GM21367 (cell line): ENCODE results near the gene COL6A6.

Experiments used
- ATAC-seq: cut with Tn5 transposase; IDR thresholded peaks from one replicate; pipeline ENCODE4 v1.9.1; 2021; ENCODE audit not compliant: unreplicated experiment

Gene COL6A6, protein sequence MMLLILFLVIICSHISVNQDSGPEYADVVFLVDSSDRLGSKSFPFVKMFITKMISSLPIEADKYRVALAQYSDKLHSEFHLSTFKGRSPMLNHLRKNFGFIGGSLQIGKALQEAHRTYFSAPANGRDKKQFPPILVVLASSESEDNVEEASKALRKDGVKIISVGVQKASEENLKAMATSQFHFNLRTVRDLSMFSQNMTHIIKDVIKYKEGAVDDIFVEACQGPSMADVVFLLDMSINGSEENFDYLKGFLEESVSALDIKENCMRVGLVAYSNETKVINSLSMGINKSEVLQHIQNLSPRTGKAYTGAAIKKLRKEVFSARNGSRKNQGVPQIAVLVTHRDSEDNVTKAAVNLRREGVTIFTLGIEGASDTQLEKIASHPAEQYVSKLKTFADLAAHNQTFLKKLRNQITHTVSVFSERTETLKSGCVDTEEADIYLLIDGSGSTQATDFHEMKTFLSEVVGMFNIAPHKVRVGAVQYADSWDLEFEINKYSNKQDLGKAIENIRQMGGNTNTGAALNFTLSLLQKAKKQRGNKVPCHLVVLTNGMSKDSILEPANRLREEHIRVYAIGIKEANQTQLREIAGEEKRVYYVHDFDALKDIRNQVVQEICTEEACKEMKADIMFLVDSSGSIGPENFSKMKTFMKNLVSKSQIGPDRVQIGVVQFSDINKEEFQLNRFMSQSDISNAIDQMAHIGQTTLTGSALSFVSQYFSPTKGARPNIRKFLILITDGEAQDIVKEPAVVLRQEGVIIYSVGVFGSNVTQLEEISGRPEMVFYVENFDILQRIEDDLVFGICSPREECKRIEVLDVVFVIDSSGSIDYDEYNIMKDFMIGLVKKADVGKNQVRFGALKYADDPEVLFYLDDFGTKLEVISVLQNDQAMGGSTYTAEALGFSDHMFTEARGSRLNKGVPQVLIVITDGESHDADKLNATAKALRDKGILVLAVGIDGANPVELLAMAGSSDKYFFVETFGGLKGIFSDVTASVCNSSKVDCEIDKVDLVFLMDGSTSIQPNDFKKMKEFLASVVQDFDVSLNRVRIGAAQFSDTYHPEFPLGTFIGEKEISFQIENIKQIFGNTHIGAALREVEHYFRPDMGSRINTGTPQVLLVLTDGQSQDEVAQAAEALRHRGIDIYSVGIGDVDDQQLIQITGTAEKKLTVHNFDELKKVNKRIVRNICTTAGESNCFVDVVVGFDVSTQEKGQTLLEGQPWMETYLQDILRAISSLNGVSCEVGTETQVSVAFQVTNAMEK (N-terminal part only)

DNA sequence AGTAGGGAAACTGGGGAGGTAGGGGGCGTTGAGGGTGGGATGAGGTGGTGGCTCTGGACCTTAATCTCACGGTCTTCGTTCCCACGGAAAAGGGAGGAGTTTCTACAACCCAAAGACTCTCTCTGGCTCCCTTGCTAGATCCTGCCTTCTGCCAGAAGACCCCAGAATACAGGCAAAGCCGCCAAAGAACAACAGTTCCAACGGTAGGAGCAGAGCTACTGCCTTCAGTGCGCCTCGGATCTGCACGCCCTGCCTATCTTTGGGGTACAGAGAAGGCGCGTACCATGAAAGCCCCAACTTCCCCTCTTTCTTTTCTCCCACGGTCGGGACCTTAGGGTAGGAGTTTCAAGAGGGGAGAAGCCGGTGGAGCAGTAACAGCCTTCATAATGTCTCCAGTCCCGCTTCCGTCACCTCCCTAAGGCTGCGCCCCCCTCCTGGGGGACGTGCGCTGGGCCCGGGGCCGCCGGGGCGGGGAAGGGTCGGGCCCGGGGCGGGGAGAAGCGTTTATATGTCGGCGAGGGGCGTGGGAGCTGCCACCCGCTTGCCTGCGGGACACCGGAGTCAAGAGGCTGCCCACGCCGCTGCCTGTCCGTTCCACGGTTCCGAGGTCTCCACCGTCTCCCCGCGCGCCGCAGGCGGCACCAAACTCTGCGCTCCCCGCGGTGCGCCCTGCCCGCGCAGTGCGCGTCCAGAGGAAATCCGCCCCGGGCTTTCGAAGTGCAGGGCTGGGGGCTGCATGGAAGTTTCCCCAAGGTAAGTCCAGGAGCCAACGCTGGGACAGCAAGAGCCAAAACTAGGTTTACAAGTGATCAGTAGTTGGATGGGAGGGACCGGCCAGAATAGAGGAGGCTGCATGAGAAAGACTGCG, at the start of gene COL6A6:
Gene COL6A6 (plus strand): TSS at position 533 of the 868 bp plus-strand sequence. CDS start 43,188 bp downstream, outside the sequence.
- no peak for ATAC-seq

DNA sequence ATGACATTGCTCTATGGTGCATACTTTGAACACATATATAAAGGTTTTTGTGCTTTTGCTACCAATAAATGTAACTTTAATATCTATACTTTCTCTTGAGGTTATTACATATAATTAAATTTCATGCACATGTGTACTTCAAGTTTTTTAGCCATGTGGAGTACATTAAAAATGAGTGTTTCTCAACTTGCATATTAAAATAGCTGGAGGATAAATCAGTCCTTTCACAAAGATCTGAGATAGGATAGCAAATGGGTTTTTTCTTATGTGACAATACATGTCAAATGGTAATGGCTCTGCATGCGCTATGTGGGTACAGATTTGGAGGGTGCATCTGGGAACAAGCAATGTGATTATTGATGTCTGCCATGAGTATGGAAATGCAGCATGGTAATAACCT, 48.7 kb upstream of the COL6A6 start:
- ATAC-seq, result no peak

DNA sequence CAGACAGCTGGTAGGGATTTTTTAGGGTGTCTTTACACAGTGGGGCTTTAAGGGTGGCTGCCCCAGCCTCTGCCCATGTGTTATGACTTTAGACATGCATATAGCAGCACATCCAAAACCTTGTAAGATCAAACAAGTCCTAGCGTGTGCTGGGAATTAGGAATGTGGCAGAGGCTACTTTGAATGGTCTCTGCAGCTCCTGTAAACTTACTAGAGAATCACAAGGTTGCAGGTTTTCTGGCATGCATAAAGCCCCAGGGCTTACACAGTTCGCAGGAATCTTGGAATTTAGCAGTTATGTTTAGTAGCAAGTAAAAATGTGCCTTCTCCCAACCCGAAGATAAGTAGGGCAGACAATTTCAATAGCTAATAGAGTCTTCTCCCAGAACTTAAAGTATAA, 46.9 kb upstream of the COL6A6 start:
- ATAC-seq, result no peak

DNA sequence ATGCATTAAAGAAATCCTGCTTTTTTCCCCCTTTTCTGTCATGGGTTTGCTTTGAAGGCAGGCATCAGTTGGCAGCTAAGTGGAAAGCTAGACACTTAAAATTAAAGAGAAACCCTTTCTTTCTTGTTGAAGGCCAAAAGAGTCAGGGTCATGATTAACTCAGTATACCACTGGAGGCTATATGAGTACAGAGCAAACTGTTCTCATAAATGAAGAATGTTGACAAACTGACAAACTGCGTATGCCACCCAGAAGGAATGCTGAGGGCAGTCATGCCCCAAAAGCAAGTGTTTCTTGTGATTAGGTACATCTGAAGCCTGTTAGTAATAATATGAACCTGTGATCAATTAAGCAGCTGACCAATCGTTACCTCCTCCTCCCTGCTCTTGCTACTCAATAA, 43.6 kb upstream of the COL6A6 start:
- ATAC-seq, result no peak

DNA sequence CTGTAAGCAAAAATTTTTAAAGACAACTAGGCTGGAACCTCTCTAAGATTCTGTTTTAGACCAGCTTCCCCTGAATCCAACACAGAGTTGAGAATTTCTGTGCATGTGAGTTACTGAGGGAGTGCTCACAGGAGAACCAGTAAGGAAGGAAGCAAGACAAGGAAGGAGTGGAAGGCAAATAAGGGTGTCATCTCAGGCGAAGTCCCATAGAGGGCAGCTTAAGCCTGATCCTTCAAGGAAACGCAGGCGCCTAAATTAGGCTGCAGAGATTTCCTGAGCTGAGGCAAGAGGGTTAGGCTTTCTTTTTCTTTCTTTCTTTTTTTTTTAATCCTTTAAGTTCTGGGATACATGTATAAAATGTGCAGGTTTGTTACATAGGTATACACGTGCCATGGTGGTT, 36.2 kb upstream of the COL6A6 start:
- no peak for ATAC-seq

DNA sequence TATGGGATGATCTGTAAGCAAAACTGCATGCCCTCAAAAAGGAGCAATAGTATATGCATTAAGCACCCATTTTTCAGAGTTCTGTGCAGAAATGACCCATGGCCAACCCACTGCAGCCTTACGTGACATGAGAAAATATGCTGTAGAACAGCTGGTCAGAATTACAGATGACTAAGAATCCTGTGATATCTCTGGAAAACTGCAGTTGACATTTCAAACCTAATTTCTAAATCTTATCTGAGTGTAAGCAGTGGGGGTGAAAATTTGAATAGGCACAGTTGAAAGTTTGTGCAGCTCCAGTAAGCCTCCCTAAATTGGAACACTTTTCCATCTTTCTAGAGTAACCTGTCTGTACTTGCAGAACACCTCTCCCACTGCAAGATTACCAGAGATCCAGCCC, 28.7 kb upstream of the COL6A6 start:
- no peak for ATAC-seq

DNA sequence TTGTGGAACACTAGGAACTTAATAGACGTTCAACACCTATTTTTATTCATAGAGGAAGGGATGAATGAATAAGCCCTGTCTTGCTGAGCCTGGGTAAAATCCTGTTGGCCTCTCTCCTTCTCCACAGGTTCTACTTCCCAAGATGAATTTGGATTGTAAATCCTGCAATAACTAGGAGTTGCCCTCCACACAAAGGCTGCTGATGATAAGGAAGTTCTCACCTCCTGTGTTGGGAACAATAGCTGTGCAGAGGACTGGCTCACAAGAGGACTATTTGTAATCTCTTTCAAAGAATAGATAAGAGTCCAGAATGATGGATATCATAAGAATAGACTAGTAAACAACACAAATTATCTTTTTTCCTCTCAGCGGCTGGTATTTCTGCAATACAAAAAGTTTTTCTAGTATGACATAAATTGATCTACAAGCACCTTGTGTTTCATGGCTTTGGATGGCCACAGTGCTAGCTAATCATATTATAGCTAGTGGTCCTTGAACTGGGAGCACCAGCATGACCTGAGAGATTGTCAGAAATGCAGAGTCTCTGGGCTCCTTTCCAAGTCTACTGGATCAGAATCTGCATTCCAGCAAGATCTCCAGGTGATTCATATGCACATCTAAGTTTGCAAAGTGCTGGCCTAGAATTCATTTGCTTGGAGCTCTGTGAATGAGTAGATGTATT, 28.1 kb upstream of the COL6A6 start:
- no peak for ATAC-seq

DNA sequence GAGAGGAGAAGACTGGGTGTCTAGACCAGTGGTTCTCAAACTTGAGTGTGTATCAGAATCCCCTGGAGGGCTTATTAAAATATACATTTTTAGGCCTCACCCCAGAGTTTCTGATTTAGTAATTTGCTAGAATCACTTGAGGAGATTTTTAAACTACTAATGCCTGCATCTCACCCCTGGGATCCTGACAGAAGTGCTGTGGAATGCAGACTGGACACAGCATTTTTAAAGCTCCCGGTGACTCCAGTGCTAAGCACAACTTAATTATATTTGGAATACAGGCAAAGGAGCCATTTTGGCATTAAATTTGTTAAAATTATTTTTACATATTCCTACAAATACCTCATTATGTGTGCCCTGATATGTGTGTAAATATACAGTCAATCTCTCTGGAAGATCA, 26.7 kb upstream of the COL6A6 start:
- ATAC-seq, result no peak

DNA sequence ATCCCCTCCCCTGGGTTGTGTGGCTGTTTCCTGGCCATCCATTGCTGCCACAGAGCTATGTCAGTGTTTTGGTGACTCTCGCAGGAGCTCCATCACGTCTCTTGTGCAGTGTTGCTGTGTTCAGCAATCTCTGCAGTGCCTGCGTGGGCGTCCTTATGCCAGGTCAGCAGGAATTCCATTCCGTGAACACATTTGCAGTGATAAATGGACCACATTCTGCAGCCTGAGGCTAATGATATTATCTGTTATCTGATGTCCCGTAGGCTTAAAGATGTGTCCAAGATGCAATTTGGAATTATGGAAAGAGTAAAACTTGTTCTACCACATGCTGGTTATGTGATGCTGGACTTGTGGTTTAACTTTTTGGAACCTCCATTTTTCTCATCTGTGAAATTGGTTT, 25.5 kb upstream of the COL6A6 start:
- ATAC-seq, result no peak

DNA sequence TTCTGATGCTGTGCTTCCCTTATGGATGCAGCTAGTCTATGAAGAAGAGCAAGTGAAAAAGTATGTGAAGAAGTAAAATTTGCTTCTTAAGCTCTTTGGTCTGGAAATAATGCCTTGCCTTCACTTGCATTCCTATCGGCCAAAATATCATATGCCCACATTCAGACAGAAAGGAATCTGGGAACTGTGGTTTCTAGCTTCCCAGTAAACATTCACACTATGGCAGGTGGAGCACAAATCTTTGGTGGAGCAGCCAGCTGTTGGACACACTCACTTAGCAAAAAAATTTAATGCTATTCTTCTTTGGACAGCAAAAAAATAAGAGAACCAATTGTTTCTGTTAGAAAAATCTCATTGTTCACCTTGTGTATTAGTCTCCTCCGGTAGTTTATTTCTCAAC, 12.3 kb upstream of the COL6A6 start:
- ATAC-seq, result no peak

DNA sequence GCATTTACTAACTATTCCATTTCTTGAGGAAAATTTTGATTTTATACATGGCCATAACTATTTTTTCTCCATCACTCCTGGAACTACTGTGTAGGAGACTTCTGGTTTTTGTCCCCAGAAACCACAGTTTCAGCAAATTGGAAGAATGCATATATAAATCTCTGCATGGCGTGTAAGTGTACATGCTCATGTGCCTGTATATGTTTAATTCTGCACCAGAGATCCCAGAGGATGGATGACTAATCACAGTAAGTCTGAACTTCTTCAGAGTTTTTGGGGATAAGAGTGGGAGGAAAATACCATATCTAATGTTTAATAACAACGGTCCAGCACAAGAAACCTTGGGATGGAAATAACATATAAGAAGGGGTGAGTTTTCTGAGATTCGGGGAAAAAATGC, 10.9 kb upstream of the COL6A6 start:
- no peak for ATAC-seq

DNA sequence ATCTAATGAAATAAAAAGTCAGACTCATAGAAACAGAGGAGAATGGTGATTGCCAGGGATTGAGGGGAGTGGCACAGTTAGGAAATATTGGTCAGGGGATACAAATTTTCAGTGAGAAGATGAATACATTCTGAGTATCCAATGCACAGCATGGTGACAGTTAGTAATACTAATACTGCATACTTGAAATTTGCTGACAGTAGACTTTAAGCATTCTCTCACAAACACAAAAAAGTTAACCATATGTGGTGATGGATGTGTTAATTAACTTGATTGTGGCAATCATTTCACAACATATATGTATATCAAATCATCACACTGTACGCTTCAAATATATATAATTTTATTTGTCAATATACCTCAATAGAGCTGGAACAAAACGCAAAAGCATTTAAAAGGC, 9.2 kb upstream of the COL6A6 start:
- no peak for ATAC-seq

DNA sequence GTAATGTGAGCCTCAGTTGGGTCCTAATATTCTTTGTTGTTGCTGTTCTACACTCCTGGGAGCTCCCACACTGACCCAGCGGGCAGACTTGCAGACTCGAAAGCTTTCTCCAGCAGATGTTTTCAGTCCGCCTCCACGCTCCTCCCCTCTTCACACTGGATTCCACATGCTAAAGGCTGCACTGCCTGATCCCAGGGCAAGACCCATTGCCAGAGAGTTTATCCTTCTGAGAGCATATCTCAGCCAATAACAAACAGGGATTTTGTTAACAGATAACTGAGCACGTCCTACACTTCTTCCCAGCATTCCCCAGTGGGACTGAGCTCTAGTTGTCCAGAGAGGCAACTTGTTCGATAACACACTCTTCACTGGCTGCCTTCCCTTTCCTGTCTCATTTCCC, 8.0 kb upstream of the COL6A6 start:
- ATAC-seq, result no peak

DNA sequence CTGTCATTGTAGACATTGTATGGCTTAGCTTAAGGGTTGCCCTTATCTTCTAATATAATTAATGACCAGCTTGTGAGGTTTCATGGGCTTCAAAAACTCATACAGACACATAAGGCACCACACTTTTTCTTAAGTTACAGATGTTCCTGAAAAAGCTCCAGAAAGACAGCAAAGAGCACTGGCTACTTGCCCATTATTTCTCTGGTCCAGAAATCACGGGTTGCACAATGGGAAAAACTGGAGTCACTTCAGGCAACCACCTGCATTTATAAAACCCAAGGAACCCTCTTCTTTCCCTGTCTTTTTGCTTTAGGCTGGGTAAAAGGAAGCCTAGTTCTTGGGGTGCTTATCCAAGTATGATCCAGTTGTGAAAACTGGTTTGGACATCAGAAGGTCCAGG, 2.3 kb upstream of the COL6A6 start:
- no peak for ATAC-seq

DNA sequence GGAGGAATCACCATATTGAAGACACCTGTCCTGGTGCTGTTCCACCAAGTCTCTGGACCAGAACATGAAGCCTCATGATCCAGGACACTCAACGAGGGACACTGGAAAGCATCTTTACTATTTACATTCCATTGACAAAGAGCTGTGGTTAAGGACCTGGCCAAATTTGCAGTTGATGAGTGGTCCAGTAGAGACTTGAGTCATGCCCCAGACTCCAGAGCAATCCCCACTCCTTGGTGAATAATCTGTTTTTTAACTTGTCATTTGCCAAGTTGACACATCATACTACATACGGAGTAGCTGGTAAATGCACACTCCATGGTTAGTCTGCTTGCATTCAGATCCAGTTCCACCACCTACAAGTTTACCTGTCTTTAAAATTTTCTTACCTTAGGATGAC, 1.2 kb upstream of the COL6A6 start:
- ATAC-seq, result no peak

DNA sequence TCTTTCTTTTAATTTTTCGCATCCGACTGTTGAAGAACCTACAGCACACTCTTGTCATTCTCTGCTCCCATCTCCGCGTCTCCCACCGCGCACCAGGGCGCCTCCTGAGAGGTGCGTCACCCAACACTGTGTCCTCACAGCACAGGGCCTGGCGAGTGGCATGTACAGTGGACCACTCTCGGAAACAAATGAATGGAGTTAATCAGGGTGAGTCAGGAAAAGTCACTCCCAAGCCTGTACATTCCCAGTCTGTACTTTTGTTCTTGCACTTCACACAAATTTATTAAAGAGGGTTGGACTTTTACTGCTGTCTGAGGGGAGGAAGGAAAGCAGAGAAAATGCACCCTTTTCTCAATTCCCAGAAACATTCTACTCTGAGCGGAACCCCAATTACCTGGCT, 625 bp downstream of the COL6A6 start:
- no peak for ATAC-seq

DNA sequence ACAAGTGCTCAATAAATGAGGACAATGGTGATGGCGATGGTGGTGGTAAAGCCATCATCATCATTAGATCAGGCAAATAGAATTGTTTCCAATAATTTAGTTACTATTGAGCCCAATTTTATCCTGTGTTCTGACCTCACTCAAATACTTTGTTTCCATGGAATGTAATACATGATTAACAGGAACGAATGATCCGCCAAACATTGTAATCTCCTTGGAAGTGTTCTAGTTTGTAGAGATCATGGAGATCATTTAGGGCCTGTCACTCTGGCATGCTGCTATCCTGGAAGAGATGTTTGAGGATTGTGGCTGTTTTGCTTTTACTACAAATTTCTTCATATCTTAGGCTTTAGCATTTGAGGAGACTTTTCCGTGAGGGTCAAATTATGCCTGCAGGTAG, 2.8 kb downstream of the COL6A6 start:
- ATAC-seq, result no peak

DNA sequence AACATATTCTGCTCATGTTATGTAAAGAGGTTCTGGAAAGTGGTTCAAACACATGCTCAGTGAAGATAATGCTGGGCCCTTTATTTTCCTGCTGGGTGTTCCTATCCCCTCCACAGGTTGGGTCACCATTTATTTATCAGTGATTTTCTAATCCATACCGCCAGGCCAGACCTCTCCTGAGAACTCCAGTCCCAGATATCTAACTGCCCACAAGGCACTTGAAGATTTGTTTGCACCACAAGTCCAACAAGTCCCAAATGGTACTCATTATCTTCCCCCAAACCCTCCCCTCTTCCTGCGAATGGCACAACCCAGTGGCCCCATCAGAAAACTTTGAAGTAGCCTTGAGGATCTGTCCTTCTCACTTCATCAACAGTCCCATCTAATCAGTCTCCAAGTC, 5.4 kb downstream of the COL6A6 start:
- ATAC-seq, result no peak

DNA sequence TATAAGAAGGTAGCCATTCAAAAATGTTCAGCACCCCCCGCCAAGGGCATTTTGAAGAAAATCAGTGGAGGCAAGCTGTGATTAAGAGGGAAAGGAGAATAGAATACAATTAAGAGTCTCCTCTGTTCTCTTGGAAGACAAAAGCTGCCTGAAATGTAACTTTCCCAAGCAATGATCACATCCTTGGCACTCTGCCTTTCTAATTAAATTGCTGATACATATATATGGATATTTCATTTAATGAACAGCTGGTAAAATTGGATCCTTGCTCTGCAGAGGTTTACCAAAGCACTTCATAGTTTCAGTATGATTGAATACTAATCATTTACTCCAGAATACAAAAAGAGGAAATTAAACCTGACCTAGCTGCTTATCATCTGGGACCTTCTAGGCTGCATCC, 10.4 kb downstream of the COL6A6 start:
- ATAC-seq, result no peak

DNA sequence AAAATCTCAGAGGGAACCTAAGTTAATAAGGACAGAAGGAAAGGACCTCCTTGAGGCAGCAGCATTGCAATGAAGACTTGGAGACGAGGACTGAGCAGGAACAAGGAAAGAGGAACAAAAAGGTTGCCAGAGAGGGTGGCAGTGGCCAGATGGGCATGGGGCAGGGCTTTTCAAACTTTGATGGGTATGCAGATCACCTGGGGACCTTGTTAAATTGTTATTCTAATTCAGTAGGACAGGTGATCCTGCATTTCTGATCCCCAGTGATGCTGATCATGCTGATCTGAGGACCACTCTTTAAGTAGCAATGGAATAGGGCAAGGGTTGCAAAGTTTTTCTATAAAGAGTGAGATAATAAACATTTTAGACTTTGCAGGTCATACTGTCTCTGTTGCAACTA, 11.1 kb downstream of the COL6A6 start:
- ATAC-seq, result no peak
